K562 (cell line): Measurements from ENCODE around the gene SPSB1. TPM values are rescaled to one million over a fixed set of nuclear protein-coding genes. Genes with fewer than 3 reads are reported as not detected.

Source experiments
- ATAC-seq: fragments of 200-7000 bp; cut with Tn5 transposase; 3 replicates; pipeline ENCODE4 v1.9.1; 2020; ENCODE audit warnings: moderate library complexity
- BruUV-seq: library from RNA; stranded (reverse); fragments of 400-500 nt; replicated peaks from 2 replicates; lab custom pipeline; 2021; lab: Mats Ljungman, UMichigan
- CTCF ChIA-PET: fragments of 300-600 bp; formaldehyde crosslinking; extraction: SDS; loops from one replicate; lab custom pipeline; 2021; ENCODE audit warnings: low intra/inter-chr PET ratio; lab: Yijun Ruan, JAX
- POLR2A ChIA-PET: fragments of 300-600, 350-650 bp; sonication (Branson Sonifier 250); formaldehyde crosslinking; extraction: SDS; loops from one replicate; lab custom pipeline; 2021; ENCODE audit warnings: antibody characterized with exemption, inconsistent platforms; lab: Yijun Ruan, JAX
- DNase-seq, 4 experiments: peaks; one replicate each; pipeline versions ENCODE4 v3.0.0 to v3.0.0-alpha.2; 2011 to 2018; ENCODE audit warnings: low spot score in 3 of 4, mixed read lengths in 3 of 4; ENCODE audit errors: extremely low read depth in 1 of 4
- FAIRE-seq: peaks from 2 replicates; lab custom pipeline; 2011; peaks lifted over from hg19 to GRCh38; lab: Jason Lieb, UNC
- H2AFZ ChIP-seq: 2 replicates; pipeline ENCODE4 v1.6.0; 2011; ENCODE audit warnings: low read depth, low read length, control low read depth, inconsistent platforms
- H3K27ac ChIP-seq: fragments of 200-600 bp; 3 replicates; pipeline ENCODE4 v1.8.0; 2011; ENCODE audit warnings: low read depth, mild to moderate bottlenecking, control low read depth, inconsistent platforms, low read length, moderate library complexity, mixed read lengths; ENCODE audit errors: extremely low read depth
- H3K27me3 ChIP-seq, 2 experiments: fragments of 300-600 bp in 1 of 2; 2 replicates in 1 of 2; 3 replicates in 1 of 2; pipeline versions ENCODE4 v1.6.0 to v1.8.0; 2011; ENCODE audit warnings: inconsistent platforms in 2 of 2, low read length in 2 of 2, mild to moderate bottlenecking in 1 of 2, mixed read lengths in 1 of 2, moderate library complexity in 1 of 2; ENCODE audit not compliant: control insufficient read depth in 2 of 2, insufficient read depth in 2 of 2
- H3K36me3 ChIP-seq: fragments of 300-600 bp; 3 replicates; pipeline ENCODE4 v1.8.0; 2011; ENCODE audit warnings: mild to moderate bottlenecking, low read length, inconsistent platforms; ENCODE audit not compliant: control insufficient read depth, insufficient read depth
- H3K4me1 ChIP-seq, 2 experiments: fragments of 200-600 bp in 1 of 2; replicated peaks in 1 of 2; 2 replicates in 1 of 2; 3 replicates in 1 of 2; pipeline versions ENCODE4 v1.5.1 to v1.8.0; 2011; ENCODE audit warnings: inconsistent platforms in 2 of 2, low read length in 2 of 2, mild to moderate bottlenecking in 1 of 2, mixed read lengths in 1 of 2, moderate library complexity in 1 of 2; ENCODE audit not compliant: control insufficient read depth in 2 of 2, insufficient read depth in 2 of 2
- H3K4me2 ChIP-seq: 2 replicates; pipeline ENCODE4 v1.6.1; 2011; ENCODE audit warnings: low read length, control low read depth, inconsistent platforms, mixed read lengths; ENCODE audit not compliant: insufficient read depth
- H3K4me3 ChIP-seq: fragments of 200-600 bp; sonication (generic), shearing (Covaris generic); 2 replicates; pipeline ENCODE4 v1.5.1; 2016; ENCODE audit warnings: control low read depth, inconsistent platforms
- H3K79me2 ChIP-seq: fragments of 200-600 bp; 3 replicates; pipeline ENCODE4 v1.8.0; 2011; ENCODE audit warnings: low read length, inconsistent platforms; ENCODE audit not compliant: control insufficient read depth, insufficient read depth
- H3K9ac ChIP-seq, 2 experiments: 2 replicates each; pipeline versions ENCODE4 v1.6.0 to v1.6.1; 2011; ENCODE audit warnings: low read depth in 2 of 2, low read length in 2 of 2, control low read depth in 1 of 2, inconsistent platforms in 1 of 2, mild to moderate bottlenecking in 1 of 2, mixed read lengths in 1 of 2; ENCODE audit not compliant: insufficient read depth in 1 of 2
- H3K9me1 ChIP-seq: one replicate; pipeline ENCODE4 v1.6.0; 2011; ENCODE audit warnings: inconsistent platforms, mild to moderate bottlenecking, low read length, moderate library complexity; ENCODE audit not compliant: control insufficient read depth, insufficient read depth
- H3K9me3 ChIP-seq: replicated peaks from 2 replicates; pipeline ENCODE4 v1.5.1; 2011; ENCODE audit warnings: low read depth, low read length, inconsistent platforms; ENCODE audit not compliant: control insufficient read depth, insufficient read depth
- H4K20me1 ChIP-seq: replicated peaks from 2 replicates; pipeline ENCODE4 v1.6.1; 2011; ENCODE audit warnings: low read length, inconsistent platforms, mixed read lengths; ENCODE audit not compliant: control insufficient read depth, insufficient read depth
- ESRRA ChIP-seq: fragments of 450-650 bp; IDR thresholded peaks from 2 replicates; pipeline ENCODE4 v1.6.1; 2014; ENCODE audit warnings: low read depth, mild to moderate bottlenecking, moderate library complexity, borderline replicate concordance
- FUS ChIP-seq: fragments of 200-400 bp; formaldehyde crosslinking; optimal IDR thresholded peaks from 2 replicates; pipeline ENCODE3; 2017; ENCODE audit warnings: low read depth, low read length
- PPARD ChIP-seq: fragments of 250-450 bp; sonication (Bioruptor Pico); IDR thresholded peaks from 2 replicates; pipeline ENCODE4 v1.8.0; 2022; ENCODE audit warnings: inconsistent platforms, mild to moderate bottlenecking, moderate library complexity
- ZNF217 ChIP-seq: sonication (generic); formaldehyde crosslinking; IDR thresholded peaks from 2 replicates; pipeline ENCODE4 v1.8.0; 2022; ENCODE audit warnings: mild to moderate bottlenecking, missing genetic modification reagents
- ZNF239 ChIP-seq: fragments of 250-450 bp; sonication (Bioruptor Pico); IDR thresholded peaks from 2 replicates; pipeline ENCODE4 v1.4.0; 2020; ENCODE audit warnings: mild to moderate bottlenecking
- ZNF586 ChIP-seq: fragments of 450-650 bp; formaldehyde crosslinking; conservative IDR thresholded peaks from 2 replicates; pipeline ENCODE4 v1.4.0; 2020; ENCODE audit warnings: mild to moderate bottlenecking, moderate library complexity
- WGBS: fragments of 100-300 bp; shearing (Covaris generic); methylation state at CpG from one replicate; pipeline ENCODE4 v1.1.6; 2016; ENCODE audit warnings: low coverage, mixed read lengths; ENCODE audit not compliant: insufficient coverage; ENCODE audit errors: missing lambda C conversion rate; 5-methylcytosine and 5-hydroxymethylcytosine counted together
- in situ Hi-C: fragments of 300-500 bp; cut with MboI; formaldehyde crosslinking; loops from 4 replicates; pipeline ENCODE4 v1.15.0; 2018; ENCODE audit warnings: inconsistent platforms, mixed read lengths
- intact Hi-C: fragments of 100-400 bp; cut with micrococcal nuclease; formaldehyde crosslinking; loops from 2 replicates; pipeline ENCODE4 v1.14.2; 2022
- polyA plus RNA-seq, 8 experiments: library from polyadenylated mRNA; depleted of rRNA in 4 of 8; stranded (reverse) in 5 of 8; unstranded in 3 of 8; fragments of >200 nt; fragmentation: Nextera tagmentation in 2 of 8; fragmentation: Illumina TruSeq in 1 of 8; extraction: Ambion mirVana in 2 of 8; extraction: Trizol in 1 of 8; gene quantifications; 2 replicates each; pipeline versions ENCODE4 v1.2.1 to v1.2.3, GENCODE V29; 2011 to 2014; ENCODE audit warnings: inconsistent platforms in 1 of 8, missing spikeins in 1 of 8
- total RNA-seq, 7 experiments: library from RNA; depleted of rRNA in 6 of 7; stranded (reverse); fragments of >200 nt in 6 of 7; fragmentation: Illumina TruSeq in 2 of 7; extraction: Trizol in 2 of 7; gene quantifications; 2 replicates each; pipeline versions ENCODE4 v1.2.1 to v1.2.3, GENCODE V29; 2011 to 2021; ENCODE audit warnings: low replicate concordance in 1 of 7

SPSB1 gene
- total and polyA plus RNA-seq, 9 of the 15 experiments (the other 6 are each of a cell fraction or from before 2014, with no cell fraction given), result 0.06 to 0.35 (median 0.14) TPM; not detected in 6

DNA sequence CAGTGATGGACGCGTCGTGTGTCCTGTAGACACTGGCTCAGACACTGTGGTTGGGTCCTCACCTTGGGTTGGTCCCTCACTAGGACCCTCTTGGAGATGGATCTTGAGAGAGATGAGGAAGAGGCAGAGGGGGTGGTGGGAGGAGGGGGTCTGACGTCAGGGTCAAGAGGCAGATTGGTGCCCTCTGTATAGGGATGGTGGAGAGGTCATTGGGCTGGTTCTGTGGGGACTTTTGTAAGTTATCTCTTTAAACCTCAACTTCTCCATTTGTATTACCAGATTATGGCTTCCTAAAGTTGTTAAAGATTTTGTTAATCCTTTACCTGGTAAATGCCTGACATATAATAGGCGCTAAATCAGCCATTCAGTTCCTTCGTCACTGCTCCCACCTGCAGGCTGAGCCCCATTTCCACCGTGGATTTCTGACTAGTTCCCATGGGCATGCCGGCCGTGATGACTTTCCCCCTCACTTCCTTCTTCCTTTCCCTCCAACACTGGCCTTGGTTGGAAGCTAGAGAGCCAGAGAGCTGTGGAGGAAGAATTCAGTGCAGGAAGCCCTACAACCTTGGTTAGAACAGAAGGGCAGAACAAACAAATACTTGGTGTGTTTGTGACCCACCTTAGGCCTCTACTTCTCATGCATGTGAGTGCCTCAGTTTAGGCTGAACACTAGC lies 49.5 kb upstream of the SPSB1 start:
- Histone ChIP-seq H3K4me1 (peaks cover 0 to 9% of the 10 kb centered on the region in 2 experiments; a peak in 2 of 5 replicates), H3K27me3 (peaks cover 10 to 56% of the 10 kb centered on the region in 2 experiments; a peak in 4 of 5 replicates), H3K27ac (no peak overlapping the region), H3K9me3 (no peaks in the 10 kb centered on the region), H3K4me3 (no peak overlapping the region), H3K9ac (no peak overlapping the region), H3K79me2 (no peaks in the 10 kb centered on the region), H3K36me3 (no peaks in the 10 kb centered on the region), H4K20me1 (0 out of 2 replicates have a peak, but pooled peaks cover 14% of the 10 kb centered on the region), H3K9me1 (no peaks in the 10 kb centered on the region), H3K4me2 (no peak overlapping the region), H2AFZ (no peak overlapping the region)
- BruUV-seq, result no TSS peak
- in situ Hi-C loops (no loop called here), intact Hi-C loops (no loop called here)
- ATAC-seq (no peak), DNase-seq (no peak), FAIRE-seq (no peak)
- 33% methylated on average over 9 of the region's 9 CpGs for WGBS
- POLR2A ChIA-PET, result interaction anchor here (0.7 to 2.5 kb wide), 7 partner anchors 8 to 181 kb away, joined by 3 to 13 read pairs (median 4); partner anchors contain the start of gene H6PD
- CTCF ChIA-PET, result no interaction called here
- no peak for TF ChIP-seq ZNF217 (CRISPR knock-in tag)
- no peak for TF ChIP-seq FUS

DNA sequence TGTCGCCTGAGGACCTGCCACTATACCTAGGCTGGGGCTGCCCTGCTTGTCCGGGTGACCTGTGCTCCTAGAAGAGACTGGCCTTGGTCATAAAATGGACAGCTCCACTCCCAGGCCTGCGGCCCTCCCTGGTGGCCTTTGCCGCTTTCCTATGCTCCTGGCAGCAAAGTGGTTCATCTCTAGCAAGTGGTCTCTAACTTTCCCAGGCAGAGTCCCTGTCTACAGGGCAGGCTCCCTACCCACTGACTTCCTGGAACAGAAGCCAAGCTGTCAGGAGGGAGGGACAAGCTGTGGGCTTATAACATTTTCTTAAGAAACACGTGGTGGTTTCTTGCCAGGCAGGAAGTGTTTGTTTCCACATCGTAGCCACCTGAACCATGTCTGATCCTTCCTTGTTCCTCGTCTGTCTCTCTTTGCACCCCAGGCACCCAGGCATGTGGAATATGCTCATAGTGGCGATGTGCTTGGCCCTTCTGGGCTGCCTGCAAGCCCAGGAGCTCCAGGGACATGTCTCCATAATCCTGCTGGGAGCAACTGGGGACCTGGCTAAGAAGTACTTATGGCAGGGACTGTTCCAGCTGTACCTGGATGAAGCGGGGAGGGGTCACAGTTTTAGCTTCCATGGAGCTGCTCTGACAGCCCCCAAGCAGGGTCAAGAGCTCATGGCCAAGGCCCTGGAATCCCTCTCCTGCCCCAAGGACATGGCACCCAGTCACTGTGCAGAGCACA lies 48.0 kb upstream of the SPSB1 start:
- peak; percentile 52 for FAIRE-seq
- Histone ChIP-seq H3K4me2 (no peak overlapping the region), H3K9me1 (no peaks in the 10 kb centered on the region), H3K9ac (0 out of 4 replicates have a peak overlapping the region, but pooled peaks of 1 of the 2 experiments have one; percentile 1), H3K4me1 (peaks cover 0 to 11% of the 10 kb centered on the region in 2 experiments; a peak in 2 of 5 replicates), H3K27me3 (peaks cover 10 to 68% of the 10 kb centered on the region in 2 experiments; a peak in 4 of 5 replicates), H3K9me3 (no peaks in the 10 kb centered on the region), H3K4me3 (no peak overlapping the region), H2AFZ (no peak overlapping the region), H3K27ac (no peak overlapping the region), H3K36me3 (no peaks in the 10 kb centered on the region), H3K79me2 (no peaks in the 10 kb centered on the region), H4K20me1 (peaks cover 24% of the 10 kb centered on the region; the same call in 1 of the 2 replicates)
- POLR2A ChIA-PET, result interaction anchor here (0.5 to 2.5 kb wide), 4 partner anchors 10 to 73 kb away, joined by 3 to 13 read pairs (median 4); partner anchors contain the start of gene H6PD
- TF ChIP-seq PPARD (CRISPR knock-in tag) (no peak), ZNF586 (CRISPR knock-in tag) (no peak), ZNF239 (CRISPR knock-in tag) (no peak), ESRRA (no peak)
- intact Hi-C loops (no loop called here), in situ Hi-C loops (no loop called here)
- CTCF ChIA-PET, result no interaction called here
- ATAC-seq, result no peak
- DNase-seq, result no peak
- no TSS peak for BruUV-seq
- WGBS, result 15% methylated on average over 9 of the region's 9 CpGs
